Endothelial cell (in vitro differentiated cells): ENCODE data around the gene ANO9. TPM values are rescaled to one million over a fixed set of nuclear protein-coding genes. Genes with fewer than 3 reads are reported as not detected.
"Not testable (repeated sequence)": the region's sequence is repeated elsewhere in the genome, so short reads cannot be mapped to it uniquely, and the experiment has no call there.

ENCODE experiments used
- DNase-seq: peaks from one replicate; pipeline ENCODE4 v3.0.0; 2021; ENCODE audit warnings: low spot score
- H3K27ac Mint-ChIP-seq: one replicate; pipeline ENCODE4 v1.8.0; 2021; ENCODE audit warnings: mixed read lengths, inconsistent platforms; ENCODE audit not compliant: unreplicated experiment
- H3K27me3 Mint-ChIP-seq: one replicate; pipeline ENCODE4 v1.8.0; 2021; ENCODE audit warnings: mild to moderate bottlenecking, moderate library complexity, mixed read lengths, inconsistent platforms; ENCODE audit not compliant: unreplicated experiment
- H3K36me3 Mint-ChIP-seq: one replicate; pipeline ENCODE4 v1.8.0; 2021; ENCODE audit warnings: mild to moderate bottlenecking, low read depth, mixed read lengths, inconsistent platforms; ENCODE audit not compliant: unreplicated experiment
- H3K4me1 Mint-ChIP-seq: one replicate; pipeline ENCODE4 v1.8.0; 2021; ENCODE audit warnings: mild to moderate bottlenecking, mixed read lengths, inconsistent platforms; ENCODE audit not compliant: unreplicated experiment
- H3K4me3 Mint-ChIP-seq: one replicate; pipeline ENCODE4 v1.8.0; 2021; ENCODE audit warnings: mild to moderate bottlenecking, mixed read lengths, inconsistent platforms; ENCODE audit not compliant: unreplicated experiment
- H3K9me3 Mint-ChIP-seq: one replicate; pipeline ENCODE4 v1.8.0; 2021; ENCODE audit warnings: mixed read lengths, inconsistent platforms; ENCODE audit not compliant: unreplicated experiment
- total RNA-seq: library from RNA; stranded (reverse); fragmentation: NEBNext Ultra II Directional; extraction: Animal tissue kit (Norgen Biotek cat#: 25700); gene quantifications from one replicate; pipeline ENCODE4 v1.2.1, GENCODE V29; 2021; ENCODE audit not compliant: unreplicated experiment
- TF ChIP-seq, protein P1 (sequence below): fragments of 200-600 bp; sonication (generic); IDR thresholded peaks from one replicate; pipeline ENCODE4 v1.5.0; 2021; ENCODE audit warnings: antibody characterized with exemption; ENCODE audit not compliant: unreplicated experiment

Gene ANO9
- total RNA-seq, 1 donor from 2014 or later, result 0.41 TPM

DNA sequence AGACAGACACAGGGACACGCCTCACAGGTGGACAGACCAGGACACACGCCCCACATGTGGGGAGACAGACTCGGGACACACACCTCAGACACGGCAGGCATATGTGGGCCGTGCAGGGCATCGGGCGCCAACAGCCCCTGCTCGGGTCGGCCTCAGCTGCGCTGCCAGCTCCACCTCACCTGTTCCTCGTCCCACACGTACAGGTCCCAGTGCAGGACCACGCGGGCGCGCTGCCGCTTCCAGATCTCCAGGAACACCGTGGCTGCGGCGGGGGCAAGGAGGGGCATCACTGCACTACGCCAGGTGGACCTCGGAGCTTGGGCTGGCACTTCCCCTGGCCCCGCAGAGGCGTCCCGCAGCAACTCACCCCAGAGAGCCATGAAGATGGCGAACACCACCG is 12.4 kb downstream of the ANO9 start:
- TF ChIP-seq, protein P1, sequence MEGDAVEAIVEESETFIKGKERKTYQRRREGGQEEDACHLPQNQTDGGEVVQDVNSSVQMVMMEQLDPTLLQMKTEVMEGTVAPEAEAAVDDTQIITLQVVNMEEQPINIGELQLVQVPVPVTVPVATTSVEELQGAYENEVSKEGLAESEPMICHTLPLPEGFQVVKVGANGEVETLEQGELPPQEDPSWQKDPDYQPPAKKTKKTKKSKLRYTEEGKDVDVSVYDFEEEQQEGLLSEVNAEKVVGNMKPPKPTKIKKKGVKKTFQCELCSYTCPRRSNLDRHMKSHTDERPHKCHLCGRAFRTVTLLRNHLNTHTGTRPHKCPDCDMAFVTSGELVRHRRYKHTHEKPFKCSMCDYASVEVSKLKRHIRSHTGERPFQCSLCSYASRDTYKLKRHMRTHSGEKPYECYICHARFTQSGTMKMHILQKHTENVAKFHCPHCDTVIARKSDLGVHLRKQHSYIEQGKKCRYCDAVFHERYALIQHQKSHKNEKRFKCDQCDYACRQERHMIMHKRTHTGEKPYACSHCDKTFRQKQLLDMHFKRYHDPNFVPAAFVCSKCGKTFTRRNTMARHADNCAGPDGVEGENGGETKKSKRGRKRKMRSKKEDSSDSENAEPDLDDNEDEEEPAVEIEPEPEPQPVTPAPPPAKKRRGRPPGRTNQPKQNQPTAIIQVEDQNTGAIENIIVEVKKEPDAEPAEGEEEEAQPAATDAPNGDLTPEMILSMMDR, result no peak
- DNase-seq, result no peak
- no peaks in the 10 kb centered on the region for H3K36me3 Mint-ChIP-seq
- H3K9me3 Mint-ChIP-seq, result no peaks in the 10 kb centered on the region
- peaks cover 9% of the 10 kb centered on the region for H3K27me3 Mint-ChIP-seq
- no peaks in the 10 kb centered on the region for H3K4me1 Mint-ChIP-seq
- no peak overlapping the region for H3K4me3 Mint-ChIP-seq
- no peak overlapping the region for H3K27ac Mint-ChIP-seq

DNA sequence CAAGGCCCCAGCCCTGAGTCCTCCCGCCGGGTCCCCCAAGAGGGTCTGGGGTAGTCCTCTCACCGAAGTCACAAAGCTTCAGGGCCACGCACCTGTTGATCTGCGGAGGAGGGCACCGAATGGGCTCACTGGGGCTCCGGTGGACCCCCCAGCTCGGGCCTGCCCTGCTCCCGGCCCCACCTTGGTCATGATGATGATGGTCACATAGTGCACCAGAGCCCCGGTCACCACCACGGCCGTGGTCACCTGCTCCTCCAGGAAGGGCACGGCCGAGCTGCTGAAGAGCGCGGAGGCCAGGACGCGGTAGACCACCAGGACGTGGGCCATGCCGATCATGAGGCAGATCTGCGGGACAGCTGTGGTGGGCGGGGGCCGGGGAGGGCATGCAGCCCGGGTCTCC is 13.5 kb downstream of the ANO9 start:
- Mint-ChIP-seq H3K9me3 (no peaks in the 10 kb centered on the region), H3K4me1 (no peaks in the 10 kb centered on the region), H3K36me3 (no peaks in the 10 kb centered on the region), H3K4me3 (no peak overlapping the region), H3K27me3 (peaks cover 11% of the 10 kb centered on the region), H3K27ac (no peak overlapping the region)
- TF ChIP-seq, protein P1, result no peak
- no peak for DNase-seq

DNA sequence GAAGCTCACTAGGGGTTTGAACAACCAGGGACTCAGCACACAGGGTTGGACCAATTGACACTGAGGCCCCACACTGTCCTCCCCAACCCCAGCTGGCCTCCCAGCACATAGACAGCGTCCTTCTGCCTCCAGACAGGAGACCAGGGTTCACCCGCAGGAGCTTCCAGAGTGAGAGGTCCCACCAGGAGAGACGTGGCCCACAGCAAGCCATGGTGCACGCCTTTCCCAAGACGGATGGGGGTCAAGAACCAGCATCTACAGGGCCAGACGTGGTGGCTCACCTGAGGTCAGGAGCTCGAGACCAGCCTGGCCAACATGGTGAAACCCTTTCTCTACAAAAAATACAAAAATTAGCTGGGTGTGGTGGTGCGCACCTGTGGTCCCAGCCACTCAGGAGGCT is 15.0 kb downstream of the ANO9 start:
- TF ChIP-seq, protein P1, result no peak
- no peaks in the 10 kb centered on the region for H3K9me3 Mint-ChIP-seq
- H3K36me3 Mint-ChIP-seq, result no peaks in the 10 kb centered on the region
- H3K4me3 Mint-ChIP-seq, result no peak overlapping the region
- no peak overlapping the region for H3K27ac Mint-ChIP-seq
- no peak for DNase-seq
- peaks cover 7% of the 10 kb centered on the region for H3K27me3 Mint-ChIP-seq
- H3K4me1 Mint-ChIP-seq, result no peaks in the 10 kb centered on the region

DNA sequence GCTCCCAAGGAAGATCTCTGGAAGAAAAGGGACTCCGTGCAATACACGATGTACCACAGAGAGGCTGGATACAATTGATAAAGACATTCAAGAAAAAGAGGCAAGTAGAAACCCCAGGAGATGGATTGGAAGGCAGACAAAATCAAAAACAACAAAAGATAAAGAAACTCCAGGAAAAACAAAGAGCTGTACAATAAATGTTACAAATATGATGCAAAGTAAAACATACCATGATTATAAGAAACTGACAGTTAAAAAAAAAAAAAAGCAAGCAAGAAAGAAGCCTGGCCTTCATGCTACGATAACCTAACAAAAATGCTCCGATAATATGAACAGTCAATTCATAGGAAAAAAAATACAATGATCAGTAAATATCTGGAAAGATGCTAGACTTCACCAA is 16.5 kb downstream of the ANO9 start:
- TF ChIP-seq, protein P1, result no peak
- Mint-ChIP-seq H3K36me3 (no peaks in the 10 kb centered on the region), H3K9me3 (no peaks in the 10 kb centered on the region), H3K4me3 (no peak overlapping the region), H3K4me1 (no peaks in the 10 kb centered on the region), H3K27me3 (peaks cover 7% of the 10 kb centered on the region), H3K27ac (no peak overlapping the region)
- DNase-seq, result no peak

DNA sequence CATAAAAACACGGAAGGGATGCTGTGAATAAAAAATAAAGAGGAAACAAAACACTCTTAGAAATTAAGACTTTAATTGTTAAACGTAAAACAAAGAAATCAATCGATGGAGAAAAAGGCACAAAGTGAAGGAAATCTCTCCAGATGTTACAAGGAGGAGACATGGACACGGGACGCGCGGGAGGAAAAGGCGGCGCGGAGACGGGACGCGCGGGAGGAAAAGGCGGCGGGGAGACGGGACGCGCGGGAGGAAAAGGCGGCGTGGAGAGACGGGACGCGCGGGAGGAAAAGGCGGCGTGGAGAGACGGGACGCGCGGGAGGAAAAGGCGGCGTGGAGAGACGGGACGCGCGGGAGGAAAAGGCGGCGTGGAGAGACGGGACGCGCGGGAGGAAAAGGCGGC is 17.0 kb downstream of the ANO9 start:
- DNase-seq, H3K27me3 Mint-ChIP-seq, H3K27ac Mint-ChIP-seq, H3K9me3 Mint-ChIP-seq, H3K4me3 Mint-ChIP-seq, H3K4me1 Mint-ChIP-seq, H3K36me3 Mint-ChIP-seq: not testable (repeated sequence)

DNA sequence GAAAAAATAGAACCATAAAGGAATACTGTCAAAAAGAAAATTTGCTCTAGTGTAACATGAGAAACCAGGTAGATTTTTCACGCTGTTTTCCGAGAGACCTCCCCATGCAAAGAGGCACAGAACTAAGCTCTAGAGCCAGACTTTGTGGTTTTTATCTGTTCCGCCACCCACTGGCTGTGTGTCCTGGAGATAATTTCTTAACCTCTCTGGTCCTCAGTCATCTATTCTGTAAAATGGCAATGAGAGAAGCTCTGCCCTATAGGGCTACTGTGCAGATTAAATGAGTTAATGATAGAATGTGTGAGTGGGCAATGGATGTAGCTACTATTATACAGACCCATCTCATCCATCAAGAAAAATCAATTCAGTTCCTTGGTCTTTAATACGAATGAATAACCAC is 17.6 kb downstream of the ANO9 start:
- H3K27ac Mint-ChIP-seq, result no peak overlapping the region
- H3K27me3 Mint-ChIP-seq, result peaks cover 7% of the 10 kb centered on the region
- no peak for DNase-seq
- TF ChIP-seq, protein P1, result no peak
- H3K4me1 Mint-ChIP-seq, result no peaks in the 10 kb centered on the region
- no peaks in the 10 kb centered on the region for H3K9me3 Mint-ChIP-seq
- no peak overlapping the region for H3K4me3 Mint-ChIP-seq
- H3K36me3 Mint-ChIP-seq, result no peaks in the 10 kb centered on the region
